ENCODE data around the gene TUBGCP4. TPM values are rescaled to one million over a fixed set of nuclear protein-coding genes. Genes with fewer than 3 reads are reported as not detected.
A peak's percentile ranks its signal among the peaks of the same experiment; 100 is the strongest.

TUBGCP4 gene
- total and polyA plus RNA-seq, 9 of the 15 experiments (the other 6 are each of a cell fraction or from before 2014, with no cell fraction given) = 10.7 to 50.2 (median 29.6) TPM

GRCh38 chr15:43329960-43330779 is 40.7 kb upstream of the TUBGCP4 start, which contains the start of gene LCMT2 (continued):
- peak; percentile 80; the same call in 1 of the 2 replicates for TF ChIP-seq ETV1 (tag; conservative IDR thresholded peaks at IDR 0.05; ENCODE audit: low read depth)
- TF ChIP-seq ZBTB43 (CRISPR knock-in tag; IDR thresholded peaks at IDR 0.05) = peak; percentile 34; the same call in 1 of the 2 replicates
- no peak for TF ChIP-seq TEAD2 (tag; IDR thresholded peaks at IDR 0.05)
- TF ChIP-seq SFPQ (IDR thresholded peaks at IDR 0.05; ENCODE audit: low read depth, low read length) = no peak
- no peak for TF ChIP-seq NR2C2 (CRISPR knock-in tag; IDR thresholded peaks at IDR 0.05)
- TF ChIP-seq NR2C2 (tag; IDR thresholded peaks at IDR 0.05) = peak; percentile 94
- TF ChIP-seq RNF219 (CRISPR knock-in tag; IDR thresholded peaks at IDR 0.05) = no peak
- TF ChIP-seq HNRNPLL (IDR thresholded peaks at IDR 0.05; ENCODE audit: low read depth, low read length, poor library complexity, severe bottlenecking) = peak; percentile 83
- TF ChIP-seq ZNF133 (CRISPR knock-in tag; IDR thresholded peaks at IDR 0.05) = no peak
- TF ChIP-seq ILF3 (IDR thresholded peaks at IDR 0.05; ENCODE audit: borderline replicate concordance) = no peak
- TF ChIP-seq CHD2 (IDR thresholded peaks at IDR 0.05; ENCODE audit: low read depth, low read length) = no peak
- peak; percentile 81 for TF ChIP-seq GTF2F1 (IDR thresholded peaks at IDR 0.05; ENCODE audit: low read depth, low read length)
- no peak for TF ChIP-seq ATF4 (CRISPR knock-in tag; IDR thresholded peaks at IDR 0.05)
- TF ChIP-seq ELF1 (tag; IDR thresholded peaks at IDR 0.05) = peak; percentile 92
- peak; percentile 93 for TF ChIP-seq CREB3L1 (IDR thresholded peaks at IDR 0.05; ENCODE audit: borderline replicate concordance, low read depth)
- no peak for TF ChIP-seq ZNF436 (CRISPR knock-in tag; IDR thresholded peaks at IDR 0.05)
- TF ChIP-seq FOXM1 (IDR thresholded peaks at IDR 0.05; ENCODE audit: low read depth) = no peak
- TF ChIP-seq FOXM1 (CRISPR knock-in tag; IDR thresholded peaks at IDR 0.05; ENCODE audit: low read depth) = peak; percentile 81; the same call in 1 of the 2 replicates
- peak; percentile 67; the same call in 1 of the 2 replicates for TF ChIP-seq ELF4 (CRISPR knock-in tag; IDR thresholded peaks at IDR 0.05)

Measured in K562 (cell line).